A673 (cell line): ENCODE measurements around the gene VTI1A. TPM values are rescaled to one million over a fixed set of nuclear protein-coding genes. Genes with fewer than 3 reads are reported as not detected.

Source experiments
- BruUV-seq: library from RNA; stranded (reverse); fragments of 400-500 nt; replicated peaks from 2 replicates; lab custom pipeline; 2021; lab: Mats Ljungman, UMichigan
- CTCF ChIA-PET: fragments of 300-600 bp; sonication (Branson Sonifier 250); formaldehyde crosslinking; loops from one replicate; lab custom pipeline; 2022; ENCODE audit warnings: antibody characterized with exemption; lab: Charles Lee
- POLR2A ChIA-PET: fragments of 300-600 bp; sonication (Branson Sonifier 250); formaldehyde crosslinking; loops from one replicate; lab custom pipeline; 2022; ENCODE audit warnings: antibody characterized with exemption; ENCODE audit not compliant: low non-redundant PET; lab: Charles Lee
- DNase-seq: peaks from one replicate; pipeline ENCODE4 v3.0.0-alpha.2; 2015; ENCODE audit warnings: low spot score
- H3K27ac ChIP-seq: fragments of 200-600 bp; sonication (generic); 2 replicates; pipeline ENCODE4 v1.5.1; 2016; ENCODE audit warnings: mixed run types, low read depth, mild to moderate bottlenecking, mixed read lengths, antibody characterized with exemption, low read length; ENCODE audit not compliant: poor library complexity, severe bottlenecking
- H3K27me3 ChIP-seq: fragments of 200-600 bp; sonication (generic); replicated peaks from 2 replicates; pipeline ENCODE4 v1.6.1; 2017; ENCODE audit warnings: mixed run types, low read depth, mild to moderate bottlenecking, mixed read lengths, antibody characterized with exemption, low read length; ENCODE audit not compliant: insufficient read depth, poor library complexity
- H3K36me3 ChIP-seq: fragments of 200-600 bp; sonication (generic); 2 replicates; pipeline ENCODE4 v1.6.1; 2016; ENCODE audit warnings: mixed run types, mild to moderate bottlenecking, mixed read lengths, antibody characterized with exemption, low read length; ENCODE audit not compliant: insufficient read depth, poor library complexity, severe bottlenecking
- H3K4me1 ChIP-seq: fragments of 200-600 bp; sonication (generic); 2 replicates; pipeline ENCODE4 v1.6.1; 2017; ENCODE audit warnings: mixed run types, mild to moderate bottlenecking, mixed read lengths, antibody characterized with exemption, low read length; ENCODE audit not compliant: insufficient read depth, poor library complexity, severe bottlenecking
- H3K4me3 ChIP-seq: fragments of 200-600 bp; sonication (generic); 2 replicates; pipeline ENCODE4 v1.5.1; 2016; ENCODE audit warnings: low read depth, mixed run types, mild to moderate bottlenecking, mixed read lengths, low read length; ENCODE audit not compliant: poor library complexity, severe bottlenecking
- H3K9me3 ChIP-seq: fragments of 200-600 bp; sonication (generic); 2 replicates; pipeline ENCODE4 v1.6.1; 2016; ENCODE audit warnings: mixed run types, low read depth, mild to moderate bottlenecking, mixed read lengths, antibody characterized with exemption, low read length; ENCODE audit not compliant: poor library complexity, severe bottlenecking
- EZH2 ChIP-seq: fragments of 200-600 bp; sonication (generic); IDR thresholded peaks from 2 replicates; pipeline ENCODE4 v1.6.1; 2017; ENCODE audit warnings: borderline replicate concordance, low read depth, mild to moderate bottlenecking, mixed read lengths, antibody characterized with exemption, low read length; ENCODE audit not compliant: poor library complexity, severe bottlenecking
- intact Hi-C: fragments of 100-400 bp; cut with micrococcal nuclease; formaldehyde crosslinking; loops from one replicate; pipeline ENCODE4 v1.10.0; 2022; ENCODE audit not compliant: unreplicated experiment
- total RNA-seq: library from RNA; stranded (reverse); gene quantifications from 2 replicates; pipeline ENCODE4 v1.2.3, GENCODE V29; 2021
- TF ChIP-seq, protein P1 (sequence below): fragments of 300-800, 200-600 bp; sonication (generic); conservative IDR thresholded peaks from 2 replicates; pipeline ENCODE4 v1.5.1; 2017; ENCODE audit warnings: low read depth, mild to moderate bottlenecking, antibody characterized with exemption, low read length, moderate library complexity, mixed read lengths

Gene VTI1A
- total RNA-seq, 1 experiment from 2014 or later, result 38.7 TPM

DNA sequence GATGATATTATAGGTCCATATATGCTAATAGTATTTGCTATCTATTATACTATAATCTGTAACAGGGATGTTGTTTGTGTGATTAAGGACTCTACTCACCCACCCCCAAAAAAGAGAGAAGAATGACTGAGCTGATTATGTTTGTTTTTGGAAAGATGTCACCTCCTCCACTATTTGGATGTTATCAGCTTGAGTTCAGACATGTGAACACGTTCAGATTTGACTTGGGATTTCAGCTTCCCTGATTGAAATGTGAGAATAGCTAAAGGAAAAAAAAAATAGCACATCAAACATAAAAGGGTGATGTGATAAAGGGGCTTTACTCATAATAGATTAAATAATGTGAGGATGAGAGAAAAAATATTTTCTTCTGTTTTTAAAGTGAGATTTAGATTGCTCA lies 81.2 kb downstream of the VTI1A start:
- DNase-seq, result no peak
- TF ChIP-seq, protein P1, sequence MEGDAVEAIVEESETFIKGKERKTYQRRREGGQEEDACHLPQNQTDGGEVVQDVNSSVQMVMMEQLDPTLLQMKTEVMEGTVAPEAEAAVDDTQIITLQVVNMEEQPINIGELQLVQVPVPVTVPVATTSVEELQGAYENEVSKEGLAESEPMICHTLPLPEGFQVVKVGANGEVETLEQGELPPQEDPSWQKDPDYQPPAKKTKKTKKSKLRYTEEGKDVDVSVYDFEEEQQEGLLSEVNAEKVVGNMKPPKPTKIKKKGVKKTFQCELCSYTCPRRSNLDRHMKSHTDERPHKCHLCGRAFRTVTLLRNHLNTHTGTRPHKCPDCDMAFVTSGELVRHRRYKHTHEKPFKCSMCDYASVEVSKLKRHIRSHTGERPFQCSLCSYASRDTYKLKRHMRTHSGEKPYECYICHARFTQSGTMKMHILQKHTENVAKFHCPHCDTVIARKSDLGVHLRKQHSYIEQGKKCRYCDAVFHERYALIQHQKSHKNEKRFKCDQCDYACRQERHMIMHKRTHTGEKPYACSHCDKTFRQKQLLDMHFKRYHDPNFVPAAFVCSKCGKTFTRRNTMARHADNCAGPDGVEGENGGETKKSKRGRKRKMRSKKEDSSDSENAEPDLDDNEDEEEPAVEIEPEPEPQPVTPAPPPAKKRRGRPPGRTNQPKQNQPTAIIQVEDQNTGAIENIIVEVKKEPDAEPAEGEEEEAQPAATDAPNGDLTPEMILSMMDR, result no peak
- TF ChIP-seq EZH2, result no peak
- ChIA-PET POLR2A (no interaction called here), CTCF (no interaction called here)
- H3K9me3 ChIP-seq, result no peaks in the 10 kb centered on the region
- no peak overlapping the region for H3K4me3 ChIP-seq
- no peaks in the 10 kb centered on the region for H3K36me3 ChIP-seq
- intact Hi-C loops, result no loop called here
- peaks cover 28% of the 10 kb centered on the region for H3K4me1 ChIP-seq
- no TSS peak for BruUV-seq
- no peak overlapping the region for H3K27ac ChIP-seq
- H3K27me3 ChIP-seq, result no peaks in the 10 kb centered on the region

DNA sequence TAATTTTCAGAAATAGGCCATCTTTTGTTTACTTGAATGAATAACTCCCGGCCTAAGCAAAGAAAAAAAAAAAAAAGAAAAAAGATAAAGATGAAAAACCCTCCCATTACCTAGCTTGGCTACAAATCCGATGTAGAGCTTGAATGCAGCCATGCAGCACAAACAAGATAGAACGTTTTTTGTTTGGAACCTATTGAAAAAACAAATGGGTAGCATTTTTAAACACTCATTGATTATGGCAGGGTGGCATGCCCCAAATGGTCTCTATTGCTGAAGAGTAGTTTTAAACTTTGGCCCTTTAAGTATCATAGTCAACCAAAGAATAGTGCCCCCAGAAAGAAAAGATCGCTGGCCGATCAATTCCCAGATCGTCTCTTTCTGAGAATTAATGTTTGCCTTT lies 84.4 kb downstream of the VTI1A start:
- ChIA-PET POLR2A (no interaction called here), CTCF (no interaction called here)
- TF ChIP-seq, protein P1, result no peak
- no peak for TF ChIP-seq EZH2
- Histone ChIP-seq H3K9me3 (no peaks in the 10 kb centered on the region), H3K4me1 (peaks cover 5% of the 10 kb centered on the region), H3K4me3 (no peak overlapping the region), H3K36me3 (no peaks in the 10 kb centered on the region), H3K27me3 (no peaks in the 10 kb centered on the region), H3K27ac (no peak overlapping the region)
- DNase-seq, result no peak
- intact Hi-C loops, result no loop called here
- BruUV-seq, result no TSS peak

DNA sequence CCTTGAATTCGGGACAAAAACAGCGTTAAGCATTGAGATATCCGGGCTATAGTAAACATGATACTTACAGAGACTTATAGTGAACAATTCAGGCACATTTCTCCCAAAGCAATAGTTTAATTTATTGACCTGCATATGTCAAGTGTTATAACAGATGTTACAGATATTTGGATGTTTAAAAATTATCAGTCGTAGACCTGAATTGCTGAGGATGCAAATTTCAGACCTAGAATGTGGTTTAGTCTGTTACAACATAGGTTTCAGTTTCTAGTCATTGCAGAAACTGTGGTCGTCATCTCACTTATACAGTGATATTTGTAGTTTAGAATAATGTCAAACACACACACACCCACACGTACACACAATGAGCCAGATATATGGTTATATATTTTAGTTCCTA lies 85.2 kb downstream of the VTI1A start:
- DNase-seq, result no peak
- H3K36me3 ChIP-seq, result no peaks in the 10 kb centered on the region
- no TSS peak for BruUV-seq
- H3K27ac ChIP-seq, result no peak overlapping the region
- no peaks in the 10 kb centered on the region for H3K27me3 ChIP-seq
- no peak overlapping the region for H3K4me3 ChIP-seq
- ChIA-PET POLR2A (no interaction called here), CTCF (no interaction called here)
- H3K4me1 ChIP-seq, result peaks cover 2% of the 10 kb centered on the region
- TF ChIP-seq, protein P1, result no peak
- TF ChIP-seq EZH2, result no peak
- no peaks in the 10 kb centered on the region for H3K9me3 ChIP-seq
- intact Hi-C loops, result no loop called here
